ENCODE results near the gene AOPEP.

The AOPEP gene

GRCh38 chr9:94851892-94852291 is 125.4 kb downstream of the AOPEP start:
- FAIRE-seq, result no peak
- no peak for DNase-seq (ENCODE audit: insufficient read length, low spot score)
- TF ChIP-seq CTCF (IDR thresholded peaks at IDR 0.05; ENCODE audit: insufficient read depth, missing control alignments), result no peak

- FAIRE-seq (no peak), DNase-seq (ENCODE audit: insufficient read length, low spot score) (no peak)
- TF ChIP-seq CTCF (IDR thresholded peaks at IDR 0.05; ENCODE audit: insufficient read depth, missing control alignments), result no peak
Observed at GRCh38 chr9:94852373-94852772, 125.9 kb downstream of the AOPEP start.

- TF ChIP-seq CTCF (IDR thresholded peaks at IDR 0.05; ENCODE audit: insufficient read depth, missing control alignments), result no peak
- no peak for DNase-seq (ENCODE audit: insufficient read length, low spot score)
- FAIRE-seq, result no peak
Observed at GRCh38 chr9:94853887-94854286, 127.4 kb downstream of the AOPEP start.

GRCh38 chr9:94855903-94856302 is 129.4 kb downstream of the AOPEP start:
- no peak for TF ChIP-seq CTCF (IDR thresholded peaks at IDR 0.05; ENCODE audit: insufficient read depth, missing control alignments)
- no peak for FAIRE-seq

GRCh38 chr9:94857791-94858190 is 131.3 kb downstream of the AOPEP start:
- FAIRE-seq, result no peak
- no peak for DNase-seq (ENCODE audit: insufficient read length, low spot score)
- no peak for TF ChIP-seq CTCF (IDR thresholded peaks at IDR 0.05; ENCODE audit: insufficient read depth, missing control alignments)

More at GRCh38 chr9:94855903-94856302, 129.4 kb downstream of the AOPEP start:
- DNase-seq (ENCODE audit: insufficient read length, low spot score), result no peak

DNA sequence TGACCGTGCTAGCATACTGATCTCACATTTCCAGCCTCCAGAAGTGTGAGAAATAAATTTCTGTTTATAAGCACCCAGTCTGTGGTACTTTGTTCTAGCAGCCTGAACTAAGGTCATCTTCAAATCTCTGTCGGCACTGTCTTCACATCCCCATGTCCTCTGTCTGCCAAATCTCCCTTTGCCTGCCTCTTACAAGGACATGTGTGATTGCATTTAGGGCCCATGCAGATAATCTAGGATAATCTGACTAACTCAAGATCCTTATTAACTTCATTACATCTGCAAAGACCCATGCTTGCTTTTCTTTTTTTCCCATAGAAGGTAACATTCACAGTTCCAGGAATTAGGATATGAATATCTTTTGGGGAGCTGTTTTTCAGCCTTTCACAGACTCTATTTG is 132.7 kb downstream of the AOPEP start:
- no peak for TF ChIP-seq CTCF (IDR thresholded peaks at IDR 0.05; ENCODE audit: insufficient read depth, missing control alignments)
- DNase-seq (ENCODE audit: insufficient read length, low spot score), result peak; percentile 59
- peak; percentile 71 for FAIRE-seq

DNA sequence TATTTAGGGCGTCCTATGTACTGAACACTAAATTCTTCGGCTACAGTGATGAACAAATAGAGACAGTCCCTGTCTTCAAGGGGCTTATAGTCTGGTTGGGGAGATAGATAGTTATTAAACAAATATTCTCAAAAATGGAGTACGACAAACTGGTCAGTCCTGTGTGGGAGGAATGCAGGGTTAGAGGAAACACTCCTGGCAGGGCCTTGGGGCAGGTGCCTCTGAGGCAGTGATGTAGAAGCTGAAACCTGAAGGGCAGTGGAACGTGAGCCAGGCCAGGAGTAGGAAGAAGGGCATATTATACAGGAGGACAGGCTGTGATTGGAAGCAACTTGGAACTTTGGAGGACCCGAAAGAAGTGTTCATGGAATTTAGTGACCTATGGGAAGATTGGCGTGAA is 133.4 kb downstream of the AOPEP start:
- no peak for DNase-seq (ENCODE audit: insufficient read length, low spot score)
- no peak for FAIRE-seq

More for the DNA sequence above, 133.4 kb downstream of the AOPEP start:
- TF ChIP-seq CTCF (IDR thresholded peaks at IDR 0.05; ENCODE audit: insufficient read depth, missing control alignments), result no peak

Data from D721Med (cell line).